ENCODE measurements around the gene TK2.

Gene TK2

DNA sequence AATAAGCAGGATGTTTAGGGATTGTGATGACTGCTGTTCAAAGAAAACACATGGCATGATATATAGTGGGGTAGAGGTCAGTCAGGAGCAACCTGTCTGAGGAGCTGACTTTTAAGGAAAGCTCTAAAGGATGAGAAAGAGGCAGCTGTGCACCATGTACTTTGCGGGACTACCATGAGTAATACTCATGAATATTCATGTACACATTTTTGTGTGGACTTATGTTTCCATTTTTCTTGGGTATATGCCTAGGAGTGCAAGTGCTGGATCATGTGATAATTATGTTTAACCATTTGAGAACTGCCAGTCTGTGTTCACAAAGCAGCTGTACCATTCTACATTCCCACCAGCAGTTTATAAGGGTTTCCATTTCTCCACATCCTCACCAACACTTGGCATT is 87.0 kb downstream of the TK2 start:
- DNase-seq, result no peak

DNA sequence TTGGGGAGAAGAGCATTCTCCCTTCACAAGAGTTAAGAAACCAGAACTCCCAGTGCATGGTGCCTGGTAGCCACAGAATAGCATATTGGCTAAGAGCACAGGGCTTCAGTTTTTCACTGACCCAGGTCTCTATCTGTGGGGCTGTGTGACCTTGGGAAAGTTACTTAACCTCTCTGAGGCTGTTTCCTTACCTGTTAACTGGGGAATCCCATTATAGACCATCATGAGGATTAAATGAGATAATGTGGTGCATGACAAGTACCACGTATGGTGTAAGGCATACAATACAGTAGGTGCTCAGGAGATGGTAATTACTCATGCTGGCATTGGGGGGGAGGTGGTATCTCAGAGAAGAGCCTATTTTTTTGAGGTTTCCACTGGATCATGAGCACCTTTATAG is 89.2 kb downstream of the TK2 start:
- no peak for DNase-seq

DNA sequence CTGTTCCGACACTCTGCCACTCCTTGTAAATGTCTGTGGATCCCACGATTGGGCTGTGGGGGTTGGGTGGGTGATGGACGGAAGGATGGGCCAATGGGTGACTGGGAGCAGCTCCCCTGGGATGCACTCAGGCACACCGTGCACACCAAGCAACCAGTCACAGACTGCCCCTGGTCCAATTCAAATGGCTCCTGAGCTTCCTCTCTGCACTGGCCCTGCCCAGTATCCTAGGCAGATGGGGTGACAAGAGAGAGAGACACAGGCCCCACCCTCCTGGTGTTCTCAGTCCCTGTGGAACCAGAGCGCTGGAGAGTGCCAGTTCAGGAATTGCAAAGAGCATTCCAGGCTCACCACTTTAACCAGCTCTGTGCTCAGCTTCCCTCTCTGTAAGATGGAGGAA is 90.0 kb downstream of the TK2 start:
- DNase-seq, result no peak

DNA sequence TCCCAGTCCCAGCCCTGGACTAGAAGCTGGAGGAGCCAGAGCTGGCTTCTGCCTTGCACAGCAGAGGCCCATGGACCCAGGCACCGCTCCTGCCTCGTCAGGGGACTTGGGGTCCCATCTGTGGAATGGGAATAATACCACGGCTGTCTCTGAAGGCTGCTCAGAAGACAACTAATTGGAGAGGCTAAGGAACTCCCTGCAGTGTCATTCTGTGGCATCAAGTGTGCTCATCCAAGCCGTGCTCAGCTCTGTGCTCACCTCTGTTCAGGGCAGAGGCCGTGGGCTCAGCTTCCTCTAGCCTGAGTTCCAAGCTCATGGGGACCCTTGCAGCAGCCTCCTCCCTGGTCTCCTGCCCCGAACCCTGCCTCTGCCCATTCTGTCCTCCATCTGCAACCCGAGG is 91.1 kb downstream of the TK2 start:
- DNase-seq, result no peak

DNA sequence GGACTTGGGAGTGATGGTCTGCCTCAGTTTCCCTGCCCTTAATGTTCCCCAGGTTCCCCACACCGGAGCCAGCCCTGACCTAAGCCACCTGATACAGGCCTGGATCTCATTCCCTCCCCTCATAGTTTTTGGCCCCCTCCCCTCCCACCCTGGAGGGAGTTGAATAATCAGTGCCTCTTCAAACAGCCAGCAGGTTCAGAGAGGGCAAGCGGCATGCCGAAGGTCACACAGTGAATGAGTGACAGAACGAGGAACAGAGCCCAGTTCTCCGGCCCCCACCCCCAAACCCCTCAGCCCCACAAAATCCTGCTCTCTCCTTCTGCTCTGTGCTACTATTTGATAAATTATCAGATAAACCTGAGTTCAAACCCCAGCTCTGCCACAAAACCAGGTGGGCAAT is 91.6 kb downstream of the TK2 start:
- no peak for DNase-seq

Measured in 8988T (cell line).